GM03348 (cell line): ENCODE results near the gene DDX49.
"Not testable (repeated sequence)": the region's sequence is repeated elsewhere in the genome, so short reads cannot be mapped to it uniquely, and the experiment has no call there.

Experiments
- DNase-seq: peaks from one replicate; pipeline ENCODE4 v3.0.0; 2012; ENCODE audit warnings: low spot score

Gene DDX49

DNA sequence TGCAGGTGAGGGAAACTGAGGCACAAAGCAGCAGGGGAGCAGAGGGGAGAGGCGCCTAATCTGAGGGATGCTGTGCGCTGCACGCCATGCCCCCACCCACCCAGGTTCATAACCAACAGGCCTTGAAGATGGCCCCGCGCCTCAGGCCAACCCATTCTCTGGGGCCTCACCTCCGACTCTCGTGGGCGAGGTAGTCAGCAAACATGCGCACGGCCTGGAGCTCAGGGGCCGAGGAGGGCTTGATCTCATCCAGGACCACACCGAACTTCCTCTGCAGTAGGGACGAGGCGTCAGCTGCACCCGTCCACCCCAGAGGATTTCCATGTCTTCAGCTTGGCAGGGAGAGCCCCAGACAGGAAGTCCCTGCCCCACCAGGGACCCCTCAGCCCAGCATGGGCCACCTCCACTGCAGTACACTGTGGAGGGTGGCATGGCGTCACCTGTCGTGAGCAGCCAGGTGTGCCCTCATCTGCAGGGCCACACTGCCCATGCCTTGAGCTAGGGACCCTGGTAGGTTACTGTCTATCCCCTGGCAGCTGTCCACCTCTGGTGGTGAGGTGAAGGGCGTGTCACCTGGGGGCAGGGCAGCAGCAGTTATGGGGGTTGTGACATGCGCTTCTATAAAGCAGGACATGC lies 8.6 kb upstream of the DDX49 start:
- no peak for DNase-seq

- no peak for DNase-seq
These were observed 6.6 kb upstream of the DDX49 start for GRCh38 chr19:18912933-18913332.

GRCh38 chr19:18913466-18913865 lies 6.0 kb upstream of the DDX49 start:
- DNase-seq = no peak

- DNase-seq = peak; percentile 49
These were observed 3.9 kb upstream of the DDX49 start for GRCh38 chr19:18915639-18916038.

GRCh38 chr19:18917593-18917992 lies 1.9 kb upstream of the DDX49 start:
- not testable (repeated sequence) for DNase-seq

DNA sequence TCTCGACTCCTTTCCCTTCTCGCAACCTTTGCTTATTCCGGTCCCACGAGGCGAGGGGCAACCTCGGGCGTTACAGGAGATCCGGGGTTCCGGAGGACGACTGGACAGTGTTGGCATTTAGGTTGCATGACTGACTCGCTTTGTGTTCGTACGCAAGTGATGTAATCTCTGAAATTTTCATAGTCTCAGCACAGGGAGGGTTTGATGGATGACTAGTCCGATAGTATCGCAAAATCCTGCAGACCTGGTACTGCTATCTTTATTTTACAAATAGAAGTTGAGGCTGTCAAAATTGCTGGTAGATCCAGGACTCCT lies 342 bp downstream of the DDX49 start:
- no peak for DNase-seq

DNA sequence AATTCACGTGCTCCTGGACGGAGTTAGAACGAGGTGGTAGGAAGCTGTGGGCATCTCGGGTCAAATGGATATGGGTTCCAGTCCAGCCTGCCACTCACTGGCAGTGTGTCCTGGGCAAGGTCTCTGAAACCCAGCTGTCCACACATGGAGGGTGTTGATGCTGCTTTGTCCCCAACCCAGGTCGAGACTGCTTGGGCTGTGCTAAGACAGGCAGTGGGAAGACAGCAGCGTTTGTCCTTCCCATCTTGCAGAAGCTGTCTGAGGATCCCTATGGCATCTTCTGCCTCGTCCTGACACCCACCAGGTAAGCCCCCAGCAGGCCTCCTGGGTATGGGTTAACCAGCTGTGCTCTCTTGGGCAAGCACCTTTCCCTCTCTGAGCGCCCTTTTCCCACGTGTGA lies 885 bp downstream of the DDX49 start:
- no peak for DNase-seq

- DNase-seq = no peak
These were observed 2.1 kb downstream of the DDX49 start for GRCh38 chr19:18921593-18921992.

GRCh38 chr19:18922228-18922985 lies 2.9 kb downstream of the DDX49 start:
- DNase-seq = no peak

DNA sequence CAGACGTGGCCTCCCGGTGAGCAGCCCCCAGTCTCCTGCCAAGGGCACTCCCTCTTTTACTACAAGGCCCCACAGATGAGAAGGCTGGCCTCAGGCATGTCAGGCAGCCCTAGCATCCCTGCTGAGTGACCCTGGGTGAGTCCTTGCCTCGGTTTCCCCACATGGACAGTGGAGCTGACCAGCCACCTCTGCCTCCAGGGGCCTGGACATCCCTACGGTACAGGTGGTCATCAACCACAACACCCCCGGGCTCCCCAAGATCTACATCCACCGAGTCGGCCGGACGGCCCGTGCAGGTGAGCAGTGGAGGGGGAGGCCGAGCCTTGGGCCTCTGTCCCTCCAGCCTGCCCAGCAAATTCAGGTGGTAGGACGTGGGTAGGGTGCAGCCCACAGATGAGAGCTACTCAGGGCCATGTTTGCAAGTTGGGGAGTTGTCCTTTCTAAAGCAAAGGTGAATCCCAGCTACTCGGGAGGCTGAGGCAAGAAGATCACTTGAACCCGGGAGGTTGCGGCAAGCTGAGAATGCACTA lies 5.2 kb downstream of the DDX49 start:
- no peak for DNase-seq

DNA sequence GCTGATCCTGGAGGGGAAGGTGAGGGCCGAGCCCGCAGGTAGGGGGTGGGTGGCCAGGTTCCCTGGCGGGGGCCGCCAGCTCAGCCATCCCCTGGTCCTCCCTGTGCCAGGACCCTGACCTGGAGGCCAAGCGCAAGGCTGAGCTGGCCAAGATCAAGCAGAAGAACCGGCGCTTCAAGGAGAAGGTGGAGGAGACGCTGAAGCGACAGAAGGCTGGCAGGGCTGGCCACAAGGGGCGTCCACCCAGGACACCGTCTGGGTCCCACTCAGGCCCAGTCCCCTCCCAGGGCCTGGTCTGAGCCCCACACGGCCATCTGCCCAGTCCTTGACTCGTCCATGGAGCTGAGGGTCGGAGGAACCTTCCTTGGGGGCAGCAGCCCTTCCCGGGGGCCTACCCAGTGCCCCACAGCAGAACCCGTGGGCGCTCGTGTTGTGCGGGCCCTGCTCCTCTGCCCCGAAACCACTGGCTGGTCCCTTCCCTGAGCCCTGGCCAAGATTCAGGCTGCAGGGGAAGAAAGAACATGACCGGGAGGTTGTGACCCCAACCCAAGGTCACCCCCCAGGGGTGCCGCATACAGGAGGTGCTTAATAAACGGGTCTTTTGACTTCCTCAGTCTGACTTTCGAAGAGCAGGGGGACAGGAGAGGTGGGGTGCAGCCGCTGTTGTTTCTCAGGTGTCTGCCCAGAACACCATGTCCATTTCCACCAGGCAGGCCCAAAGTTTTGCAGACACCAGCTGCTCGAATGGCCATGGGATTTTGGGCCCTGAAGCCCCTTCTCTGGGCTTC lies 8.7 kb downstream of the DDX49 start:
- no peak for DNase-seq

GRCh38 chr19:18929311-18929710 lies 9.8 kb downstream of the DDX49 start:
- no peak for DNase-seq

DNA sequence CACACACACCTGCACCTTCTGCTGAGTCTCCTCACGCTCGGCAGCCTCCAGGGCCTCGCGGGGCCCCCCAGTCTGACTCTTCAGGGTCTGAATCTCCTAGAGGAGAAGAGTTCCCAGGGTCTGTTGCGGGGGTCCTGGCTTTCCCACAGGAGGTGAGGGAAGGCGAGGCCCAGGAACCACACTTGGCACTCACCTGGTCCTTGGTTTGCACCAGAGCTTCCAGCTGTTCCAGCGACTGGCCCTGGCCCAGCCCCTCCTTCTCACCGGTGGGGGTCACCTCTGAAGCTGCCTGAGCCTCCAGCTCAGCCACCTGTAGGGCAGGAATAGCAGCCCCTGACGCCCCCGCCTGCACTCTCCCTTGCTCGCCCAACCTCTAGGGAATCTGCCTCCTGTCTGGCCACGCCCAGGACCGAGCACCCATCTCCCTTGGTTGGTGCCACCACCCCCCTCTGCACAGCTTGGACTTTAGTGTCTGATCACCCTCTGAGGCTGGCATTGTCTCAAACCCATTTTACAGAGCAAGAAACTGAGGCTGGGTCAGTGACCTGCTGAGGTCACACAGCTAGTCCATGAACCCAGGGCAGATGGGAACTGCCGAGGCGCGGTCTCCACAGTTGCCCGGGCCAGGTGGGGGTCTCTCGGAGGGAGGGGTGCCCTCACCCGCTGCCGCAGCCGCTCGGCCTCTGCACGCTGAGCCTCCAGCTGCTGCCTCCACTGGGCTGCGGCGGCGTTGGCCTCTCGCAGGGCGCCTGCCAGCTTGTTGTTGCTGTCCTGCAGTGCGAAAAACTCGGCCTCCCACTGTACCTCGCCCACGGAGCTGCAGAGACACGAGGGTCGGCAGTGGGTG lies 12.0 kb downstream of the DDX49 start:
- DNase-seq = no peak

DNA sequence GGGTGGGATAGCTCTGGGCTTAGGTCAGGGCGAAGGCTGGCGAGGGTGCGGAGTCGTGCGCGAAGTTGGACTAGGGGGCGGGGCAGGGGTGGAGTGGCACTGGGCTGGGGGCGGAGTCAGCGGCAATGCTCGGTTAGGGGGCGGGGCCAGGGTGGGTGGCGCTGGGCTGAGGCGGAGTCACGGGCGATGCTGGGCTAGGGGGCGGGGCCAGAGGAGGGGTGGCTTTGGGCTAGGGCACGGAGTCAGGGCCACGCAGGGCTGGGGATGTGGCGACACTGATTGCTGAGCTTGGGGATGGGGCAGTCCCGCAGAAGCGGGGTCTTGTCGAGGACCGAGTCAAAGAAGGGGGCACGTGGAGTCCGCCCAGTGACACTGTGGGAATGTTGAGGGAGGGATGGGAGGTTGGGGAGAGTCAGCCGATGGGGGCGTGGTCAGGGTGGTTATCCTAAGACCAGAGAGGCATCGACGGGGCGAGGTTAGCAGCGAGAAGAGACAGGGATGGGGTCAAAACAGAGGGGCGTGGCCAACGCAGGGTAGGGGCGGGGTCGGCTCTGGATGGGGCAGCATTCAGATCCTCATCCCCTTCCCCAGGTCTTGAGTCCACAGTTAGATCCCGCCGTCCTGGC lies 12.8 kb downstream of the DDX49 start:
- peak; percentile 87 for DNase-seq

DNA sequence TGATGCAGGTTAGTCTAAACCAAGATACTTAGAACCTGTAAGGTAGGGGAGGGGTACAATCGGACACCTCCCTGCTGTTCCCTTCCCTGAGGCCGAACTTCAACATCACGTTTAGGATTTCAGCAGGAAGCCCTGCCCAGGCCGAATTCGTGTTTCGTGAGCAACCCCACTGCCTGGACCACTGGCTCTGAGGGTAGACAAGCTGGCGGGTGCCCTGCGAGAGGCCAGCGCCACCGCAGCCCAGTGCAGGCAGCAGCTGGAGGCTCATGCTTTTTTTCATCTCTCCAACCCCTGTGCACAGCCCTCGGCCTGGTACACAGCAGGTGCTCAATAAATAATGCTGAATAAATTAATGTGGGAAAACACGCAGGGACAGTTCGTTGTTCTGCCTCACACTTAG lies 13.8 kb downstream of the DDX49 start:
- DNase-seq = no peak

- no peak for DNase-seq
These were observed 19.6 kb downstream of the DDX49 start for GRCh38 chr19:18939163-18939562.

GRCh38 chr19:18939922-18940768 lies 20.6 kb downstream of the DDX49 start:
- peak; percentile 85 for DNase-seq

GRCh38 chr19:18940769-18941627 lies 21.5 kb downstream of the DDX49 start, which contains the start of gene HOMER3:
TSS of gene HOMER3 (minus strand) at chr19:18941217. CDS start at chr19:18938982, 2,235 bp downstream.
- DNase-seq = peak; percentile 97

GRCh38 chr19:18941628-18942354 lies 22.3 kb downstream of the DDX49 start:
- DNase-seq = no peak
